HG02588 (cell line): Measurements from ENCODE around the gene ZNRF3.
"Not testable (repeated sequence)": the region's sequence is repeated elsewhere in the genome, so short reads cannot be mapped to it uniquely, and the experiment has no call there.

Source experiments
- ATAC-seq: cut with Tn5 transposase; IDR thresholded peaks from one replicate; pipeline ENCODE4 v1.9.1; 2021; ENCODE audit warnings: mild to moderate bottlenecking, moderate library complexity; ENCODE audit not compliant: unreplicated experiment

Gene ZNRF3

GRCh38 chr22:29000641-29001040, 117.3 kb downstream of the ZNRF3 start:
- no peak for ATAC-seq

- no peak for ATAC-seq
These were observed 119.2 kb downstream of the ZNRF3 start for GRCh38 chr22:29002603-29003002.

GRCh38 chr22:29003552-29003951, 120.2 kb downstream of the ZNRF3 start:
- no peak for ATAC-seq

GRCh38 chr22:29003975-29004646, 120.7 kb downstream of the ZNRF3 start:
- no peak for ATAC-seq

GRCh38 chr22:29004647-29005371, 121.4 kb downstream of the ZNRF3 start:
- ATAC-seq, result no peak

GRCh38 chr22:29005754-29006153, 122.4 kb downstream of the ZNRF3 start:
- ATAC-seq, result not testable (repeated sequence)

GRCh38 chr22:29006346-29006745, 123.0 kb downstream of the ZNRF3 start:
- no peak for ATAC-seq

- ATAC-seq, result no peak
These were observed 125.8 kb downstream of the ZNRF3 start for GRCh38 chr22:29009148-29009547.

GRCh38 chr22:29011240-29012100, 128.1 kb downstream of the ZNRF3 start:
- ATAC-seq, result no peak

- no peak for ATAC-seq
These were observed 128.7 kb downstream of the ZNRF3 start for GRCh38 chr22:29012101-29012433.

GRCh38 chr22:29012952-29013351, 129.6 kb downstream of the ZNRF3 start:
- no peak for ATAC-seq

- no peak for ATAC-seq
These were observed 130.9 kb downstream of the ZNRF3 start for GRCh38 chr22:29014293-29014692.

- no peak for ATAC-seq
These were observed 131.4 kb downstream of the ZNRF3 start for GRCh38 chr22:29014773-29015172.

GRCh38 chr22:29016067-29016938, 132.9 kb downstream of the ZNRF3 start:
- no peak for ATAC-seq

- no peak for ATAC-seq
These were observed 135.2 kb downstream of the ZNRF3 start for GRCh38 chr22:29018293-29019189.

- ATAC-seq, result no peak
These were observed 138.9 kb downstream of the ZNRF3 start for GRCh38 chr22:29022101-29022817.

- ATAC-seq, result no peak
These were observed 139.9 kb downstream of the ZNRF3 start for GRCh38 chr22:29023172-29023796.

GRCh38 chr22:29026579-29026978, 143.2 kb downstream of the ZNRF3 start:
- no peak for ATAC-seq

GRCh38 chr22:29028468-29028867, 145.1 kb downstream of the ZNRF3 start:
- ATAC-seq, result no peak
